Prostate gland (tissue), 2 donors: ENCODE results near the gene CXCR4.

ENCODE experiments used
- CTCF ChIP-seq, 4 experiments: fragments of 200-600 bp in 2 of 4; fragments of 450-650 bp in 2 of 4; sonication (generic) in 2 of 4; IDR thresholded peaks; 1 replicate in 3 of 4; 2 replicates in 1 of 4; pipeline ENCODE4 v1.5.1; 2016 to 2019; ENCODE audit warnings: antibody characterized with exemption in 4 of 4, mild to moderate bottlenecking in 2 of 4, moderate library complexity in 2 of 4
- POLR2A ChIP-seq: fragments of 450-650 bp; IDR thresholded peaks from one replicate; pipeline ENCODE4 v1.6.1; 2016; ENCODE audit warnings: antibody characterized with exemption, mild to moderate bottlenecking
- POLR2AphosphoS5 ChIP-seq: sonication (generic); formaldehyde crosslinking; IDR thresholded peaks from one replicate; pipeline ENCODE4 v1.6.1; 2017; ENCODE audit warnings: antibody characterized with exemption

- TF ChIP-seq POLR2AphosphoS5 (no peak), CTCF (IDR thresholded peaks at IDR 0.05) (no peak), POLR2A (no peak)
Measured at GRCh38 chr2:136164280-136164776, 46.4 kb upstream of the CXCR4 start.
